Karpas-422 (cell line): ENCODE data around the gene MS4A8. TPM values are rescaled to one million over a fixed set of nuclear protein-coding genes. Genes with fewer than 3 reads are reported as not detected.

ENCODE experiments used
- DNase-seq: peaks from one replicate; pipeline ENCODE4 v3.0.0-alpha.2; 2015
- H2AFZ ChIP-seq: fragments of 200-600 bp; sonication (generic); 2 replicates; pipeline ENCODE4 v1.6.1; 2014; ENCODE audit warnings: antibody characterized with exemption, low read length, mixed read lengths
- H3K27ac ChIP-seq: fragments of 200-600 bp; sonication (generic); 2 replicates; pipeline ENCODE4 v1.5.1; 2014; ENCODE audit warnings: mild to moderate bottlenecking, low read length, moderate library complexity
- H3K27me3 ChIP-seq: fragments of 200-600 bp; sonication (generic); 2 replicates; pipeline ENCODE4 v1.6.1; 2014; ENCODE audit warnings: low read length, mixed read lengths
- H3K36me3 ChIP-seq: fragments of 200-600 bp; sonication (generic); 2 replicates; pipeline ENCODE4 v1.6.1; 2014; ENCODE audit warnings: low read length, mixed read lengths; ENCODE audit not compliant: insufficient read depth
- H3K4me1 ChIP-seq: fragments of 200-600 bp; sonication (generic); 2 replicates; pipeline ENCODE4 v1.6.1; 2014; ENCODE audit warnings: mild to moderate bottlenecking, low read length, mixed read lengths
- H3K4me2 ChIP-seq: fragments of 200-600 bp; sonication (generic); 2 replicates; pipeline ENCODE4 v1.6.1; 2014; ENCODE audit warnings: low read length, low read depth, mild to moderate bottlenecking; ENCODE audit not compliant: poor library complexity, severe bottlenecking
- H3K4me3 ChIP-seq: fragments of 200-600 bp; sonication (generic); 2 replicates; pipeline ENCODE4 v1.5.1; 2014; ENCODE audit warnings: mild to moderate bottlenecking, antibody characterized with exemption, low read length, mixed read lengths
- H3K79me2 ChIP-seq: fragments of 200-600 bp; sonication (generic); 2 replicates; pipeline ENCODE4 v1.6.1; 2014; ENCODE audit warnings: mild to moderate bottlenecking, low read length, mixed read lengths
- H3K9ac ChIP-seq: fragments of 200-600 bp; sonication (generic); 2 replicates; pipeline ENCODE4 v1.6.0; 2014; ENCODE audit warnings: low read length
- H3K9me2 ChIP-seq: fragments of 200-600 bp; sonication (generic), shearing (Covaris generic); replicated peaks from 2 replicates; pipeline ENCODE4 v1.6.0; 2014; ENCODE audit warnings: mild to moderate bottlenecking, low read length, moderate library complexity; ENCODE audit not compliant: insufficient read depth
- H3K9me3 ChIP-seq: fragments of 300-700, 200-600 bp; sonication (generic); 2 replicates; pipeline ENCODE4 v1.6.1; 2014; ENCODE audit warnings: low read length, mixed read lengths
- H4K20me1 ChIP-seq: fragments of 200-600 bp; sonication (generic); 2 replicates; pipeline ENCODE4 v1.6.1; 2014; ENCODE audit warnings: mild to moderate bottlenecking, antibody characterized with exemption, low read length, low read depth; ENCODE audit not compliant: insufficient read depth
- total RNA-seq: library from RNA; depleted of rRNA; stranded (reverse); fragments of >200 nt; shearing (Covaris generic); gene quantifications from 2 replicates; pipeline ENCODE4 v1.2.3, GENCODE V29; 2014; ENCODE audit warnings: low replicate concordance

The MS4A8 gene
- total RNA-seq, 1 experiment from 2014 or later = not detected

DNA sequence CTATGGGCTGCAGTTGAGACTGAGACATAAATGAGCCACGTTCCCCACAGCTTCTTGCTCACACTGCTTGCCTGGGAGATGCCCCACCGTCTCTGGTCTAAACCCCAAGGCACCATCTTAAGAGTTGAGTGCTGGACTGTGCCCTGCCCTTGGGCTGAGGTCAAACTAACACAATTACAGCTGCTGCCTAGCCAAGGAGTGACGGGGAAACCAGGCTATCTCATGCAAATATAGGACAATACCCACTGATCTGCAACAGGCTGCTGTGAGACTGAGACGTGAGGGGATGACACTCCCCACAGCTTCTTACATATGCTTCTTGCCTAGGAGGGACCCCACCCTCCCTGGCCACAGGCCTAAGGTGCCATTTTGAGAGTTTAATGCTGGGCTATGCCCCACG is 7.8 kb upstream of the MS4A8 start:
- Histone ChIP-seq H3K27ac (no peak overlapping the region), H3K4me2 (no peak overlapping the region)
- no peak for DNase-seq

DNA sequence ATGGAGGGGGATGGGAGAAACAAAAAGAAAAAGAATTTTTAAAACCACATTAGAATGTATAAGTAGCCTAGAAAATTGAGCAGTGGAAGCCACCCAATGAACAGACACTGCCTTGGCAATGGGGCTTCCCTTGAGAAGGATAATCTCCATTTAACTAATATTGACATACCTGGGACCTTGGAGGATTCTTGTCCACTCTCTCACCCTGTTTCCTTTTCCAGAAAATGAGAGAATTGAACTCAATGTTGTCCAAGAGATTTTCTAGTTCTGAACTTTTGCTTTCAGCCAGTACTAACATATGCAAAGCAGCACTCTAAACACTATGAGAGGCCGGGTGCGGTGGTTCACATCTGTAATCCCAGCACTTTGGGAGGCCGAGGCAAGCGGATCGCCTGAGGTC is 524 bp downstream of the MS4A8 start:
- no peak overlapping the region for H3K4me3 ChIP-seq
- no peaks in the 10 kb centered on the region for H3K9me3 ChIP-seq
- H3K9me2 ChIP-seq = no peaks in the 10 kb centered on the region
- H3K27me3 ChIP-seq = no peaks in the 10 kb centered on the region
- H3K4me2 ChIP-seq = no peak overlapping the region
- no peaks in the 10 kb centered on the region for H3K36me3 ChIP-seq
- no peak overlapping the region for H3K9ac ChIP-seq
- H3K4me1 ChIP-seq = peaks cover 11% of the 10 kb centered on the region
- H3K27ac ChIP-seq = no peak overlapping the region
- H3K79me2 ChIP-seq = no peaks in the 10 kb centered on the region
- no peak for DNase-seq
- no peaks in the 10 kb centered on the region for H4K20me1 ChIP-seq
- no peak overlapping the region for H2AFZ ChIP-seq

More for the DNA sequence above, 7.8 kb upstream of the MS4A8 start:
- no peaks in the 10 kb centered on the region for H3K36me3 ChIP-seq
- H3K4me1 ChIP-seq = no peaks in the 10 kb centered on the region
- no peak overlapping the region for H3K9ac ChIP-seq
- H4K20me1 ChIP-seq = no peaks in the 10 kb centered on the region
- no peaks in the 10 kb centered on the region for H3K79me2 ChIP-seq
- no peaks in the 10 kb centered on the region for H3K27me3 ChIP-seq
- no peaks in the 10 kb centered on the region for H3K9me3 ChIP-seq
- H3K4me3 ChIP-seq = no peak overlapping the region
- no peak overlapping the region for H2AFZ ChIP-seq
- H3K9me2 ChIP-seq = no peaks in the 10 kb centered on the region

DNA sequence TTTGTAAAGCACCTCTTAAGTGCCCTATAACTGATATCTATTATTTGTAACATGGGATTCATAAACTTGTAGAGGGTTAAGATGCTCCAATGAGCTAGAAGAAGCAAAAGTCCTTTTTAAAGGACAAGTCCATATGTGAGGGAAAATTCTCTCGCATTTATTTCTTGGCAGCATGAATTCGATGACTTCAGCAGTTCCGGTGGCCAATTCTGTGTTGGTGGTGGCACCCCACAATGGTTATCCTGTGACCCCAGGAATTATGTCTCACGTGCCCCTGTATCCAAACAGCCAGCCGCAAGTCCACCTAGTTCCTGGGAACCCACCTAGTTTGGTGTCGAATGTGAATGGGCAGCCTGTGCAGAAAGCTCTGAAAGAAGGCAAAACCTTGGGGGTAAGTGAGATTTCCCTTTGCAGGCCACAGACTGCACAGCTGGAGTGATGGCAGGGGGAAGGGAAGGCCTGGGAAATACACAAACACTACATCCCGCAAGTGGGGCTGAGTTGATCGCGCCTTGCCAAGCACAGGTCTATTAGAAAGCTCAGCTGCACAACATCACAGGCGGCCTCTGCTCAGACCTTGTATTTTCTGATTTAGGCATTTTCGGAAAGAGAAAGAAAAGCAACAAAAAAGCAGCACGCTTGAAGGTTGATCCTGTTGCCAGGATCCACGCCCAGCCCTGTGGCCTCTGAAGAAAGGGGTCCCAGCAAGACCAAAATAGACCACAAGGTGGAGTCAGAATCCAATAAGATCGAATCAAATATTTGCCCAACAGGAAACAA is 1.5 kb downstream of the MS4A8 start:
- no peaks in the 10 kb centered on the region for H3K27me3 ChIP-seq
- H4K20me1 ChIP-seq = no peaks in the 10 kb centered on the region
- no peaks in the 10 kb centered on the region for H3K36me3 ChIP-seq
- no peaks in the 10 kb centered on the region for H3K79me2 ChIP-seq
- H3K9me2 ChIP-seq = no peaks in the 10 kb centered on the region
- H3K9ac ChIP-seq = no peak overlapping the region
- peaks cover 11% of the 10 kb centered on the region for H3K4me1 ChIP-seq
- no peak overlapping the region for H3K27ac ChIP-seq
- DNase-seq = peak; percentile 75
- no peak overlapping the region for H2AFZ ChIP-seq
- no peak overlapping the region for H3K4me3 ChIP-seq
- no peak overlapping the region for H3K4me2 ChIP-seq
- no peaks in the 10 kb centered on the region for H3K9me3 ChIP-seq

DNA sequence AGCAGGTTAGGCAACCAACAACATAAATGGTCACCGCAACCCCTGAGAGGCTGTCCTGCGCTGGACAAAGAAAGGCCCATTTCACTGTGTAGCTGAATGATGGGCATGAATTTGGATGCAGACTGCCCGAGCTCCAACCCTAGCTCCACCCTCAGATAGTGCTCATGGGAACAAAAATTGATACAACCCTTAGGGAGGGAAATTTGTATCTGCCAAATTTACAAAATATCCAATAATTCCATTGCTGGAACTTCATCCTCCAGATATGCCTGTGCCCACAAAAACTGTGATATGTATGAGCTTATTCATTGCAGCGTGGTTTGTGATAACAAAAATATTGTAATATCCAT is 2.0 kb downstream of the MS4A8 start:
- no peak for DNase-seq
- no peaks in the 10 kb centered on the region for H3K9me2 ChIP-seq

DNA sequence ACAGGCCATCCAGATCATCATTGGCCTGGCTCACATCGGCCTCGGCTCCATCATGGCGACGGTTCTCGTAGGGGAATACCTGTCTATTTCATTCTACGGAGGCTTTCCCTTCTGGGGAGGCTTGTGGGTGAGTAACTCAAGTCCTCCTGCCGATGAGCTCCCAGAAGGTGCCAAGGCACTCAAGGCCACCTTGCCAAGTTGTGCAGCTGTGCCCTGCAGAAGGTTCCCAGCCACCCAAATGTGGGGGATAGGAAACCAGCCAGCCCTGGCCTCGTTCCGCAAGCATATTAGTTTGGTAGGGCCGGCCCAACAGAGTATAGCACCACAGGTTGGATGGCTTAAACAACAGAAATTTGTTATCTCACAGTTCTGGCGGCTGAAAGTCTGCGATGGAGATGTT is 4.0 kb downstream of the MS4A8 start:
- Histone ChIP-seq H3K9me3 (no peaks in the 10 kb centered on the region), H3K4me3 (no peak overlapping the region), H3K9me2 (no peaks in the 10 kb centered on the region), H2AFZ (no peak overlapping the region), H3K27me3 (no peaks in the 10 kb centered on the region), H3K79me2 (no peaks in the 10 kb centered on the region), H3K4me2 (no peak overlapping the region), H4K20me1 (no peaks in the 10 kb centered on the region), H3K9ac (no peak overlapping the region), H3K27ac (no peak overlapping the region), H3K4me1 (peaks cover 11% of the 10 kb centered on the region), H3K36me3 (no peaks in the 10 kb centered on the region)
- DNase-seq = no peak

More for the DNA sequence above, 2.0 kb downstream of the MS4A8 start:
- Histone ChIP-seq H3K9ac (no peak overlapping the region), H3K4me1 (peaks cover 11% of the 10 kb centered on the region), H3K4me3 (no peak overlapping the region), H3K27me3 (no peaks in the 10 kb centered on the region), H3K27ac (no peak overlapping the region), H3K9me3 (no peaks in the 10 kb centered on the region), H4K20me1 (no peaks in the 10 kb centered on the region), H2AFZ (no peak overlapping the region), H3K36me3 (no peaks in the 10 kb centered on the region), H3K4me2 (no peak overlapping the region), H3K79me2 (no peaks in the 10 kb centered on the region)

DNA sequence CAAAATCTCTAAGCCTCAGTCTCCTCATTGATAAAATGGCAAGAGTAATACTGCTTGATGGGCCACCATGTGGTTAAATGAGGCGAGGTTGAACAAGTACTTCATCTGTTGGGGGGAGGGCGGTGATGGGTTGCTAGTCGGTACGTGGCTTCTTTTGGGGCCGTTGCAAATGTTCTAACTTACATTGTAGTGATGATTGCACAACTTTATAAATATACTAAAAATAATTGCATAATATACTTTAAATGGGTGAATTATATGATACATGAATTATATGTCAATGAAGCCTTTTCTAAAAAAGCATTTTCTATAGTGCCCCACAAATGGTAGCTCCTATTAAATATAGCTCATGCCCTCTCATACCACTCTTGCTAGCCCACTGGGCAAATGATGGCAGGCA is 6.5 kb downstream of the MS4A8 start:
- H3K4me2 ChIP-seq = no peak overlapping the region
- no peaks in the 10 kb centered on the region for H3K36me3 ChIP-seq
- DNase-seq = no peak
- H3K27ac ChIP-seq = no peak overlapping the region
- H3K9me2 ChIP-seq = no peaks in the 10 kb centered on the region
- H4K20me1 ChIP-seq = no peaks in the 10 kb centered on the region
- no peak overlapping the region for H3K9ac ChIP-seq
- no peak overlapping the region for H2AFZ ChIP-seq
- no peaks in the 10 kb centered on the region for H3K79me2 ChIP-seq
- H3K4me3 ChIP-seq = no peak overlapping the region
- H3K4me1 ChIP-seq = peaks cover 3% of the 10 kb centered on the region; the same call in 1 of the 2 replicates
- no peaks in the 10 kb centered on the region for H3K9me3 ChIP-seq
- no peaks in the 10 kb centered on the region for H3K27me3 ChIP-seq

DNA sequence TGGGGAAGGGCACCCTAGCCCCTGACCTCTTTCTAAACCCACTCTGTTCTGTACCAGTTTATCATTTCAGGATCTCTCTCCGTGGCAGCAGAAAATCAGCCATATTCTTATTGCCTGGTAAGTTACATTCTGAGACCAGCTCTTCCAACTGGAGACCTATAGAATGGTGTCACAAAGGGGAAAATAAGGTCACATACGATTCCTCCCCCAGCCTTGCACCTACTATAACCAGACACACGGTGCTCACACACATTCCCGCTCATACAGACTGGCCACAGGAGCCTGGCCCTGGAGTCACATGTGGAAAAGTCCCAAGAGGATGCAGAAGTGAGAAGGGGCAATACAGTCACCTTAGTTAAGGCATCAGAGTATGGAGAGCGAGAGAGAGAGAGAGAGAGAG is 7.5 kb downstream of the MS4A8 start:
- Histone ChIP-seq H4K20me1 (no peaks in the 10 kb centered on the region), H3K36me3 (no peaks in the 10 kb centered on the region), H3K27ac (no peak overlapping the region), H2AFZ (no peak overlapping the region), H3K9me3 (no peaks in the 10 kb centered on the region), H3K4me3 (no peak overlapping the region), H3K27me3 (no peaks in the 10 kb centered on the region), H3K9me2 (no peaks in the 10 kb centered on the region), H3K9ac (no peak overlapping the region), H3K4me2 (no peak overlapping the region), H3K4me1 (peaks cover 3% of the 10 kb centered on the region; the same call in 1 of the 2 replicates), H3K79me2 (no peaks in the 10 kb centered on the region)
- no peak for DNase-seq

DNA sequence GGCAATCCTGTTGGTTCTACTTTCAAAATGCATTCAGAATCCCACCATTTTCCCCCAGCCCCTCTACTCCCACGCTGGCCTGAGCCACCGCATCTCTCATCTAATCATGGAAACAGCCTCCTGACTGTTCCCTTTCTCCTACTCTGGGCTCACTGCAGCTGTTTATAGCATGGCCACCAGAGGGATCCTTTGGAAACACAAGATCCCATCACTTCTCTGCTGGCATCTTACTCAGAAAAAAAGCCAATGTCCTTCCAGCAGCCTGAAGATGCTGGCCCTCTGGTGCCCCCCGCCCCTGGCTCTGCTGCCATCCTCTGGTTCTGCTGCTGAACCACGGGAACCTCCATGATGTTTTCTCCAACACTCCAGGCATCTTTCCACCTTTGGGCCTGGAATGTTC is 11.1 kb downstream of the MS4A8 start:
- Histone ChIP-seq H3K9me3 (no peaks in the 10 kb centered on the region), H4K20me1 (no peaks in the 10 kb centered on the region), H3K27me3 (no peaks in the 10 kb centered on the region), H3K9ac (no peak overlapping the region), H3K36me3 (no peaks in the 10 kb centered on the region), H3K79me2 (no peaks in the 10 kb centered on the region), H3K4me2 (no peak overlapping the region), H3K27ac (no peak overlapping the region), H3K9me2 (no peaks in the 10 kb centered on the region), H3K4me1 (peaks cover 3% of the 10 kb centered on the region; the same call in 1 of the 2 replicates), H3K4me3 (no peak overlapping the region), H2AFZ (no peak overlapping the region)
- DNase-seq = no peak
